Measurements from ENCODE around the gene LYPD6B.

GRCh38 chr2:149184991-149185390 lies 146.5 kb downstream of the LYPD6B start:
- TF ChIP-seq EZH2 (IDR thresholded peaks at IDR 0.05; ENCODE audit: borderline replicate concordance, control insufficient read depth, low read depth, low read length) (no peak), EP300 (IDR thresholded peaks at IDR 0.05; ENCODE audit: borderline replicate concordance in 1 of 2, control insufficient read depth in 1 of 2, low read depth in 2 of 2, low read length in 2 of 2) (no peak), TAF1 (IDR thresholded peaks at IDR 0.05; ENCODE audit: borderline replicate concordance, low read depth, low read length) (no peak), CHD4 (IDR thresholded peaks at IDR 0.05) (no peak)
